ENCODE measurements around the gene NAV2. TPM values are rescaled to one million over a fixed set of nuclear protein-coding genes. Genes with fewer than 3 reads are reported as not detected.

Gene NAV2, protein sequence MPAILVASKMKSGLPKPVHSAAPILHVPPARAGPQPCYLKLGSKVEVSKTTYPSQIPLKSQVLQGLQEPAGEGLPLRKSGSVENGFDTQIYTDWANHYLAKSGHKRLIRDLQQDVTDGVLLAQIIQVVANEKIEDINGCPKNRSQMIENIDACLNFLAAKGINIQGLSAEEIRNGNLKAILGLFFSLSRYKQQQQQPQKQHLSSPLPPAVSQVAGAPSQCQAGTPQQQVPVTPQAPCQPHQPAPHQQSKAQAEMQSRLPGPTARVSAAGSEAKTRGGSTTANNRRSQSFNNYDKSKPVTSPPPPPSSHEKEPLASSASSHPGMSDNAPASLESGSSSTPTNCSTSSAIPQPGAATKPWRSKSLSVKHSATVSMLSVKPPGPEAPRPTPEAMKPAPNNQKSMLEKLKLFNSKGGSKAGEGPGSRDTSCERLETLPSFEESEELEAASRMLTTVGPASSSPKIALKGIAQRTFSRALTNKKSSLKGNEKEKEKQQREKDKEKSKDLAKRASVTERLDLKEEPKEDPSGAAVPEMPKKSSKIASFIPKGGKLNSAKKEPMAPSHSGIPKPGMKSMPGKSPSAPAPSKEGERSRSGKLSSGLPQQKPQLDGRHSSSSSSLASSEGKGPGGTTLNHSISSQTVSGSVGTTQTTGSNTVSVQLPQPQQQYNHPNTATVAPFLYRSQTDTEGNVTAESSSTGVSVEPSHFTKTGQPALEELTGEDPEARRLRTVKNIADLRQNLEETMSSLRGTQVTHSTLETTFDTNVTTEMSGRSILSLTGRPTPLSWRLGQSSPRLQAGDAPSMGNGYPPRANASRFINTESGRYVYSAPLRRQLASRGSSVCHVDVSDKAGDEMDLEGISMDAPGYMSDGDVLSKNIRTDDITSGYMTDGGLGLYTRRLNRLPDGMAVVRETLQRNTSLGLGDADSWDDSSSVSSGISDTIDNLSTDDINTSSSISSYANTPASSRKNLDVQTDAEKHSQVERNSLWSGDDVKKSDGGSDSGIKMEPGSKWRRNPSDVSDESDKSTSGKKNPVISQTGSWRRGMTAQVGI (N-terminal part only)
- 18.8 to 27.0 TPM (median 22.9 TPM) in 5 replicates for total RNA-seq (2022; extraction: Qiagen RNA extraction; ENCODE audit: low read depth)

GRCh38 chr11:19712281-19713195, at the start of gene NAV2:
NAV2 (plus strand) TSS chr11:19712837; CDS start chr11:19713696, 859 bp downstream.

GRCh38 chr11:20160425-20161229, 448.0 kb downstream of the NAV2 start, which contains the start of gene DBX1:
DBX1 (minus strand) TSS chr11:20160475; CDS start chr11:20160324, 151 bp downstream.

Measured in A549 treated with DMSO at 1 μM for 4 hours (cell line).